NCI-H774 (cell line): ENCODE results near the gene SLC25A45.
A peak's percentile ranks its signal among the peaks of the same experiment; 100 is the strongest.

Source experiments
- DNase-seq: peaks from one replicate; lab custom pipeline; 2025; lab: John Stamatoyannopoulos, UW

SLC25A45 gene, protein sequence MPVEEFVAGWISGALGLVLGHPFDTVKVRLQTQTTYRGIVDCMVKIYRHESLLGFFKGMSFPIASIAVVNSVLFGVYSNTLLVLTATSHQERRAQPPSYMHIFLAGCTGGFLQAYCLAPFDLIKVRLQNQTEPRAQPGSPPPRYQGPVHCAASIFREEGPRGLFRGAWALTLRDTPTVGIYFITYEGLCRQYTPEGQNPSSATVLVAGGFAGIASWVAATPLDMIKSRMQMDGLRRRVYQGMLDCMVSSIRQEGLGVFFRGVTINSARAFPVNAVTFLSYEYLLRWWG

DNA sequence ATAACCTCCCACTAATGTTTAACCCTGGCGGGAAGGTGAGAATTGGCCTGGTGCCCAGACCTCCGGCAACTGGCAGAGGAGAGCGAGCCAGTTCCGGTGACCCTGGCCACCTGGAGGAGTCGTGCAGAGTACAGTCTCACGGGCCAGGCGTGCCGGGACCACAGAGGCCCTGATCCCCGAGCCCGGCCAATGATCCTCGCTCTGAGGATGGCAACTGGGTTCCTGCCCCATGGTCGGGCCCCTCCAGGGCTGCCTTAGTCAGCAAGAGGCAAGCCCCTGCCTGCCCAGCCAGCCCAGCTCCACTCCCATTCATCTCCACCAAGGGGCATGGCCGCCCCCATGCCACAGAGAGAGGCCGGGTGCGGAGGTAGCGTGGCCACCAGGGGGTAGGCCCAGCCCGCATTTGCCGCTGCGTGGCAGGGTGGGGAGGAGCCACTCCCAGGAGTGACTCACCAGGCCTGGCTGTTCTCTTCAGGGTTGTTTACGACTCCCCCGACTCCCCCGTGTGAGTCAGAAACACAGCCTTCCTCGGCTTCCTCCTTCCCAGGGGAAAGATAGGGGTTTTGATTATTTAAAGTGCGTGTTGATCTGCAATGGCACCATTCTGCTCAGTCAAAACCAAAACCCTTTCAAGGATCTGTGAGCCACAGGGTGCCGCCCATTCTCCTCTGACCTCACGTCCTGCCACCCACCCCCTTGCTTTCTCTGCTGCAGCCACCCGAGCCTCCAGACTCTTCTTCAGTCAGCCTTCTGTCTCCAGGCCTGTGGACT lies at the start of gene SLC25A45:
TSS of gene SLC25A45 (minus strand) at position 614 of the 771 bp plus-strand sequence. CDS start 695 bp downstream, outside the sequence.
- DNase-seq: peak; percentile 78

DNA sequence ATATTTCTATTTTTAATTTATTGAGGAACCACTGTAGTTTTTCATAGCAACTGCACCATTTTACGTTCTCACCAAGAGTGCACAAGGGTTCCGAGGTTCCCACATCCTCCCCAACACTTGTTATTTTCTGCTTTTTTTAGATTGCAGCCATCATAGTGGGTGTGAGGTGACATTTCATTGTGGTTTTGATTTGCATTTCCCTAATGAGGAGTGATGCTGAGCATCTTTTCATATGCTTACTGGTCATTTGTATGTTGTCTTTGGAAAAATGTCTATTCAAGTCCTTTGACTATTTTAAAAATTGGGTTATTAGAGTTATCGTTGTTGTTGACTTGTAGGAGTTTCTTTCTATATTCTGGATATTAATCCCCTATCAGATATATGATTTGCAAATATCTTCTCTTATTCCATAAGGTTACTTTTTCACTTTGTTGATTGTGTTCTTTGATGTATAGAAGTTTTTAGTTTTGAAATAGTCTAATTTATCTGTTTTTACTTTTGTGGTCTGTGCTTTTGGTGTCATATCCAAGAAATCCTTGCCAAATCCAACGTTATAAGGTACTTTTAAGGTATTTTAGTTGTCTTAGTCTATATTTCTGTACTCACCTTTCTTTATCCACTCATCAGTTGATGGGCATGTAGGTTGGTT lies 49.1 kb upstream of the SLC25A45 start:
- no peak for DNase-seq

DNA sequence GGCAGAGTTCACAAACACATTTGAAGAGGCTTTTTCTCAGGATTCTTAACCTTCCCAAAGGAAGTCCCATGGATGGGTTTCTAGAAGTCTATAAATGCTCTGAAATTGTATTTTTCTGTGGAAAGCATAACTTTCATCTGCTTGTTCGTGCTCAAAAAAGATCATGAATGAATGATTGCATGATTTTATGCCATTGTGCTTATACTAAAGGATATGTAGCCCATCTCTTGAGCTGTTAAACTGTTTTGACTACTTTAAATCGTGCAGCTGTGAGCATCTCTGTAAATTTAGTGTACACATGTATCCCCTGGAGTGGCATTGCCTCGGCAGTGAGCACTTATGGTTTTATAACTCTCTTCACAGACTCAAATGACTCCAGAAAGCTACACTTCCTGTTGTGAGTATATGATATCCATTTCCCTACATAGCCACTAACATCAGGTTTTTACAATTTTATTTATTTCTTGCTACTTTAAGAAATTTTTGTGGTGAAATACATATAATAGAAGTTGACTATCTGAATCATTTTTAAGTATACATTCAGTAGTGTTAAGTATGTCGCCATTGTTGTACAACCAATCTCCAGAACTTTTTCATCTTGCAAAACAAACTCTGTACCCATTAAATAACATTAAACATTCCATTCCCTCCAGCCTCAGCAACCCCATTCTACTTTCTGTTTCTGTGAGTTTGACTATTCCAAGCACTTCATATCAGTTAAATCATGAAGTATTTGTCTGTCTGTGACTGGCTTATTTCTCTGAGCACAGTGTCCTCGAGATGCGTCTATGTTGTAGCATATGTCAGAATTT lies 48.2 kb upstream of the SLC25A45 start:
- DNase-seq: no peak

DNA sequence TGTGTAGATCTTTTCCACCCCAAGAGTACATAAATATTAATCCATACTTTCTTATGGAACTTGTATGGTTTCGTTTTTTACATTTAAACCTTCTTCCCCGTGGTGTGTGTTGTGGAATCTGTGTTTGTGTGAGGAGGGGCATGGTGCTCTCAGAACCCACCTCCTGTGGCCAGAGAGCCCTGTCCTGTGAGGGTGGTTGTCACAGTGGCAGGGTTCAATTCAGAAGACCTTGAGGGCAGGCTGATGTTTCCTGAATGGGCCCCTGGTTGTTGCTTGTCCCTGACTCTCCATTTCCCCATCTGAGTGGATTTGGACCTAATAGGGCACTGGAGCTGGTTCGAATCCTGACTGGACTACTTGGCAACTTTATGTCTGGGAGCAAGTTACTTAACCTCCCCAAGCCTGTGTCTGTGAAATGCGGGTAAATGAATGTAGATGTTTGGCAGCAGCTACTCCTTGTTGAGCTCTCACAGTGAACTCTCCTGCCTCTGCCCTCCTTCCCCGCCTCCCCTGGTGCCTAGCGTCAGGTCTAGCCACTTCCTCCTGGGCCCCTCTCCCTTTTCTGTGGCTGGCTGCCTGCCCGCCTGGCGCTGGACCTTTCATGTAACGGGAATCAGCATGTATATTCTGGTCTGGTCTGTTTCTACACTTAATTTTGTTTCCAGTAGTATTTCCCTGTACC lies 47.4 kb upstream of the SLC25A45 start:
- no peak for DNase-seq

DNA sequence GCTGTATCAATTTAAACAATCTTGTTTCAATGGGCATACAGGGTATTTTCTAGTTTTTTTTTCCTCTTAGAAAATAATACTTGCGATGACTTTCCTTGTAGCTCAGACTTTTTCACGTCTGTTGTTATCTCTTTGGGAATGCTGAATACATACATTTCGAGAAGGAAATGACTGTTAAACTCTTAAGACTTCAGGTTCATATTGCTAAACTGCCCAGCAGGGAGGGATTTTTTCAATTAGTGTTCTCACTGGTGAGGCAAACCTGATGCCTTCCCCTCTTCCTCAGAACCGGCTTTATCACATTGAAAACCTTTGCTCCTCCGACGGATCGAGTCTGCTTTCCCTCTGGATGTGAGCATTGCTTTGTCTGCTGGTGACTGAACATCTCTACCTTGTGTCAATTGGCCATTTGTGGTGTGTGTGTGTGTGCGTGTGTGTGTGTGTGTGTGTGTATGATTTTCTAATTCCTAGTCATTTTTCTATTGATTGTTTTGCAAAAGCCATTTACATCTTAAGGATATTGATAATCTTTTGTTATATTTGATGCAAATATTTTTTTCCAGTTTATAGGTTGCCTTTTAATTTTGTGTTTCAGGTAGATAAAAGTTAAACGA lies 46.7 kb upstream of the SLC25A45 start:
- DNase-seq: no peak

DNA sequence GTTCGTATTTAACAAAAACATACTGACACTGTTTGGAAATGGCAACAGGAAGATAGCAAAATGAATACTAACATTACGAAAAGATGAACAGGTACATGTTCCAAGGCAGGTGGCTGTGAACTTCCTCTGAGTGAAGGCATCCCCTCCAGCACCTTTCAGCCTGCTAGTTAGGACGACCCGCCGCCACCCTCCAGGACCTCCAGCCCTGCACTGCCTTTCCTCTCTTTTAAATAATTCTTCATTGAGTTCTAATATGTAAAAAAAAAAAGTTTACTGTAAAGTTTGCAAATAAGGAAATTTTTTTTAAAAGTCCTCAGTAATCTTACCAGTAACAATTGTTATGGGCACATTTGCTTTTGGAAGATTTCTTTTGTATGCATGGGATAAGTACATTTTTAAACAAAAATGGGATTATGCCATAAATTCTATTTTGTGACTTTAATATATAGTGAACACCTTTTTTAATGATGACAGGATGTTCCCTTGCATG lies 46.2 kb upstream of the SLC25A45 start:
- DNase-seq: no peak

DNA sequence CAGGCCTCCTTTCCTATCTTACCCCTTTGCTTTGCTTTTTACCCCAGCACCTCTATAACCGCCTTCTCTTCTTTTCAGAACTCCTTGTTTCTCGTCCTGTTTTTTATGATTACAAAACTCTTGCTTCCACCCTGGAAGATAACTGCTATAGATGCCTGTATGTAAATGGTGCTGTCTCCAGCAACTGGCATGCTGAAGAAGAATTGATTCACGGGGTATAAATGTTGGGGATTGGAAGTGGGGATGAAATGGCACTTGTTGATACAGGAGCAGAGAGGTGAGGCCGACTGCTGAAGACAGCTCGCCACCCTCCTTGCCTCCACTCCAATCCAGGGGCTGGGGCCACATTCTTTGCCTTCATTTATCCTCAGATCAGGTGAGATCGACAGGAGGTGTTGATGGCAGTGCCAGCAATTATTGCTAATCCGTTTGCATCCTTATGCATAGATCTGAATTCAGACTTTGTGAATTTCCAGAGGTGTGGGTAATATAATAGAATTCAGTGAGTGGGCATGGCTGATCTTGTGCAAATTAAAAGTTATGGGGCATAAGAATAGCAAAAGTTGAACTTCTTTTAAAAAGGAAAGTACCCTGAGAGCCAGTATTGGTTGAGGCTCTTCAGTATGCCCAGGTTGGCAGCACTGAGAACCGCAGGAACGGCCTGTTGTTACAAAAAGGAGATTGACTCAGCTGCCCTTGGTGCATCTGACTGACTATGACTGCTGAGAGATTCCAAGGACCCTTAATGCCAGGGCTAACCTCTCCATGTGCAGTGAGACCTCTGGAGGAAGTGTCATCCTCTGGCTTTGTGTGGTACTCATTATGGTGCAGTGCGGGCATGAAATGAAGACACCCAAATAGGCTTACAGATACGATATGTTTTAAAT lies 45.5 kb upstream of the SLC25A45 start:
- DNase-seq: no peak

DNA sequence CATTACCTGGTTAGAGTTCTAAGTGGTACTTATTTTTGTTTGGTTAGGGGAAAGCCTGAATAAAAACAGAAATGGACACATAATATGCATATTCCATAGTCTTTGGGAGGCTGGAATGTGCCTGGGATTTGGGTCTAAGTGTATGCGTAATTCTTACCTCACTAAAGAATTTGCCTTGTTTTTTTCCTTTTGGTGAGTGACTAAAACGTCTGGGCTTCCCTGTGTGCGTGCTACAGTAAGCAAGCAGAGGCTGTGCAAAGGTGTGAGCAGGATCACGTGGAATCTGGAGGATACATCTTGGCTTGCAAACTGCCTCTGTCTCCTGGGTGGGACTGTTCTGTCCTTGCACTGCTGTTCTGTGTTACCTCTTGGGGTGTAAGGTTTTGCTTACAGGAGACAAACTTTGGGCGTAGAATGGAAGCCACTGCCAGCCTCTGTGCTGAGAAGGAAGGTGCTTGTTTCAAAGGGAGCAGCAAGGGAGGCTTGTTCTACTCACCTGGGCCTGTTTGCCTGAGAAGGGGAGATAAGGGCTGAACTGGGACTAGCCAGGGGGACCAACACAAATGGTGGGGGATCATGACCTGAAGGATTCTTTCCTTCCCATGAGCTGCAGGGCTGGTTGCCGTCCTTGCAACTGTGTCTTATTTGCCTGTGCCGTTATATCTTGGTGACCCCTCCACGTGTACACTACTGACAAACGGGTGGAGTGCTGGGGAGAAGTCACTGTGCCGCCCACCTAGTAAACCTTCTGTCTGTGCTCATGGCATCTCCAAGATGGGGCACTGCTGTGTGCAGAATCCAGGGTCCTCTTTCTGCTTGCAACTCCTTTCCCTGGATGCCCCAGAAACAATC lies 44.6 kb upstream of the SLC25A45 start:
- DNase-seq: no peak

DNA sequence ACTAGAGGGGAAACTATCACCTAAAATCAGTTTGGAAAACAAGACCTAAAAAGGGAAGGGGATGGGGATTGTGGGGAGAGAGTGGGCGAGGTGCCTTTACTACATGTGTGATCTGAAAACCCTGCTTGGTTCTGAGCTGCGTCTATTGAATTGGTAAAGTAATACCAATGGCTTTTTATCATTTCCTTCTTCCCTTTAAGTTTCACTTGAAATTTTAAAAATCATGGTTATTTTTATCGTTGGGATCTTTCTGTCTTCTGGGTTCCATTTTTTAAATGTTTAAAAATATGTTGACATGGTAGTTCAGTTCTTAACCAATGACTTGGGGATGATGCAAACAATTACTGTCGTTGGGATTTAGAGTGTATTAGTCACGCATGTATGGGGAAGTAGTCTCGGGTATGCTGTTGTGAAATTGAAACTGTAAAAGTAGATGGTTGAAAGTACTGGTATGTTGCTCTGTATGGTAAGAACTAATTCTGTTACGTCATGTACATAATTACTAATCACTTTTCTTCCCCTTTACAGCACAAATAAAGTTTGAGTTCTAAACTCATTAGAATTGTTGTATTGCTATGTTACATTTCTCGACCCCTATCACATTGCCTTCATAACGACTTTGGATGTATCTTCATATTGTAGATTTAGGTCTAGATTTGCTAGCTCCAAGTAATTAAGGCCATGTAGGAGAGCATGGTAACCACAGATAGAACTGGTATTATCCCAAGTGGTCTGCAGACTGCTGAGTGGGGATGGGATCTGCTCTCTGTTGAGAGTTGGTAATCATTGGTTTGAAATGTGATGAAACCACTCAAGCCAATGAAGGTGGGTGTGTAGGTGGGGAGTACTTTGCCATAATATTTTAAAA lies 43.8 kb upstream of the SLC25A45 start:
- DNase-seq: no peak

DNA sequence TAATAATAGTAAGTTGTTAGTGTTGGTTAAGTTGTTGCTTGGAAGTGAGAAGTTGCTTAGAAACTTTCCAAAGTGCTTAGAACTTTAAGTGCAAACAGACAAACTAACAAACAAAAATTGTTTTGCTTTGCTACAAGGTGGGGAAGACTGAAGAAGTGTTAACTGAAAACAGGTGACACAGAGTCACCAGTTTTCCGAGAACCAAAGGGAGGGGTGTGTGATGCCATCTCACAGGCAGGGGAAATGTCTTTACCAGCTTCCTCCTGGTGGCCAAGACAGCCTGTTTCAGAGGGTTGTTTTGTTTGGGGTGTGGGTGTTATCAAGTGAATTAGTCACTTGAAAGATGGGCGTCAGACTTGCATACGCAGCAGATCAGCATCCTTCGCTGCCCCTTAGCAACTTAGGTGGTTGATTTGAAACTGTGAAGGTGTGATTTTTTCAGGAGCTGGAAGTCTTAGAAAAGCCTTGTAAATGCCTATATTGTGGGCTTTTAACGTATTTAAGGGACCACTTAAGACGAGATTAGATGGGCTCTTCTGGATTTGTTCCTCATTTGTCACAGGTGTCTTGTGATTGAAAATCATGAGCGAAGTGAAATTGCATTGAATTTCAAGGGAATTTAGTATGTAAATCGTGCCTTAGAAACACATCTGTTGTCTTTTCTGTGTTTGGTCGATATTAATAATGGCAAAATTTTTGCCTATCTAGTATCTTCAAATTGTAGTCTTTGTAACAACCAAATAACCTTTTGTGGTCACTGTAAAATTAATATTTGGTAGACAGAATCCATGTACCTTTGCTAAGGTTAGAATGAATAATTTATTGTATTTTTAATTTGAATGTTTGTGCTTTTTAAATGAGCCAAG lies 42.9 kb upstream of the SLC25A45 start:
- no peak for DNase-seq

DNA sequence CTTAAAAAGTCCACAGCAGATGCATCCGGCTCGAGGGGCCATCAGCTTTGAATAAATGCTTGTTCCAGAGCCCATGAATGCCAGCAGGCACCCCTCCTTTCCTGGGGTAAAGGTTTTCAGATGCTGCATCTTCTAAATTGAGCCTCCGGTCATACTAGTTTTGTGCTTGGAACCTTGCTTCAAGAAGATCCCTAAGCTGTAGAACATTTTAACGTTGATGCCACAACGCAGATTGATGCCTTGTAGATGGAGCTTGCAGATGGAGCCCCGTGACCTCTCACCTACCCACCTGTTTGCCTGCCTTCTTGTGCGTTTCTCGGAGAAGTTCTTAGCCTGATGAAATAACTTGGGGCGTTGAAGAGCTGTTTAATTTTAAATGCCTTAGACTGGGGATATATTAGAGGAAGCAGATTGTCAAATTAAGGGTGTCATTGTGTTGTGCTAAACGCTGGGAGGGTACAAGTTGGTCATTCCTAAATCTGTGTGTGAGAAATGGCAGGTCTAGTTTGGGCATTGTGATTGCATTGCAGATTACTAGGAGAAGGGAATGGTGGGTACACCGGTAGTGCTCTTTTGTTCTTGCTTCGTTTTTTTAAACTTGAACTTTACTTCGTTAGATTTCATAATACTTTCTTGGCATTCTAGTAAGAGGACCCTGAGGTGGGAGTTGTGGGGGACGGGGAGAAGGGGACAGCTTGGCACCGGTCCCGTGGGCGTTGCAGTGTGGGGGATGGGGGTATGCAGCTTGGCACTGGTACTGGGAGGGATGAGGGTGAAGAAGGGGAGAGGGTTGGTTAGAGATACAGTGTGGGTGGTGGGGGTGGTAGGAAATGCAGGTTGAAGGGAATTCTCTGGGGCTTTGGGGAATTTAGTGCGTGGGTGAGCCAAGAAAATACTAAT lies 42.0 kb upstream of the SLC25A45 start:
- DNase-seq: no peak

DNA sequence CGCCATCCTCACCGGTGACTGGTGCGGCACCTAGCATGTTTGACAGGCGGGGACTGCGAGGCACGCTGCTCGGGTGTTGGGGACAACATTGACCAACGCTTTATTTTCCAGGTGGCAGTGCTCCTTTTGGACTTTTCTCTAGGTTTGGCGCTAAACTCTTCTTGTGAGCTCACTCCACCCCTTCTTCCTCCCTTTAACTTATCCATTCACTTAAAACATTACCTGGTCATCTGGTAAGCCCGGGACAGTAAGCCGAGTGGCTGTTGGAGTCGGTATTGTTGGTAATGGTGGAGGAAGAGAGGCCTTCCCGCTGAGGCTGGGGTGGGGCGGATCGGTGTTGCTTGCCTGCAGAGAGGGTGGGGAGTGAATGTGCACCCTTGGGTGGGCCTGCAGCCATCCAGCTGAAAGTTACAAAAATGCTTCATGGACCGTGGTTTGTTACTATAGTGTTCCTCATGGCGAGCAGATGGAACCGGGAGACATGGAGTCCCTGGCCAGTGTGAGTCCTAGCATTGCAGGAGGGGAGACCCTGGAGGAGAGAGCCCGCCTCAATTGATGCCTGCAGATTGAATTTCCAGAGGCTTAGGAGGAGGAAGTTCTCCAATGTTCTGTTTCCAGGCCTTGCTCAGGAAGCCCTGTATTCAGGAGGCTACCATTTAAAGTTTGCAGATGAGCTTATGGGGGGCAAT lies 41.2 kb upstream of the SLC25A45 start:
- no peak for DNase-seq

DNA sequence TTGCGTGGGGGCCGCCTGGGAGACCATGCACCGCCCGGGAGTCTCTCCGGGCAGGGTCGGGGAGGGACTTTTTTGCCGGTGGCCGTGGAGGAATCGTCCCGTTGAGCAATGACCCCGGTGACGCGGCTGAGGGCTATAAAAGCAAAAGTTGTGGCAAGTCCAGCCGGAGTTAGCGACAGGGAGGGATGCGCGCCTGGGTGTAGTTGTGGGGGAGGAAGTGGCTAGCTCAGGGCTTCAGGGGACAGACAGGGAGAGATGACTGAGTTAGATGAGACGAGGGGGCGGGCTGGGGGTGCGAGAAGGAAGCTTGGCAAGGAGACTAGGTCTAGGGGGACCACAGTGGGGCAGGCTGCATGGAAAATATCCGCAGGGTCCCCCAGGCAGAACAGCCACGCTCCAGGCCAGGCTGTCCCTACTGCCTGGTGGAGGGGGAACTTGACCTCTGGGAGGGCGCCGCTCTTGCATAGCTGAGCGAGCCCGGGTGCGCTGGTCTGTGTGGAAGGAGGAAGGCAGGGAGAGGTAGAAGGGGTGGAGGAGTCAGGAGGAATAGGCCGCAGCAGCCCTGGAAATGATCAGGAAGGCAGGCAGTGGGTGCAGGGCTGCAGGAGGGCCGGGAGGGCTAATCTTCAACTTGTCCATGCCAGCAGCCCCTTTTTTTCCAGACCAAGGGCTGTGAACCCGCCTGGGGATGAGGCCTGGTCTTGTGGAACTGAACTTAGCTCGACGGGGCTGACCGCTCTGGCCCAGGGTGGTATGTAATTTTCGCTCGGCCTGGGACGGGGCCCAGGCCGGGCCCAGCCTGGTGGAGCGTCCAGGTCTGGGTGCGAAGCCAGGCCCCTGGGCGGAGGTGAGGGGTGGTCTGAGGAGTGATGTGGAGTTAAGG lies 40.4 kb upstream of the SLC25A45 start, which contains the start of gene NEAT1:
TSS of gene NEAT1 (plus strand) at position 166 of the 883 bp plus-strand sequence.
- peak; percentile 87 for DNase-seq
